H1 (cell line): ENCODE measurements around the gene ZNF74. TPM values are rescaled to one million over a fixed set of nuclear protein-coding genes. Genes with fewer than 3 reads are reported as not detected.

Experiments
- CTCF ChIA-PET: fragments of 300-600 bp; sonication (Branson Sonifier 250); formaldehyde crosslinking; loops from one replicate; lab custom pipeline; 2021; ENCODE audit not compliant: partially characterized antibody; lab: Charles Lee
- POLR2A ChIA-PET: fragments of 300-600 bp; sonication (Branson Sonifier 250); formaldehyde crosslinking; loops from one replicate; lab custom pipeline; 2021; ENCODE audit warnings: inconsistent platforms; ENCODE audit not compliant: partially characterized antibody; lab: Charles Lee
- DNase-seq, 2 experiments: peaks; one replicate each; pipeline versions ENCODE4 v3.0.0 to v3.0.0-alpha.2; 2010 to 2022; ENCODE audit warnings: low spot score in 2 of 2, low read depth in 1 of 2, mixed read lengths in 1 of 2
- FAIRE-seq: peaks from 2 replicates; lab custom pipeline; 2011; peaks lifted over from hg19 to GRCh38; lab: Jason Lieb, UNC
- H2AFZ ChIP-seq: 2 replicates; pipeline ENCODE4 v1.8.1; 2012; ENCODE audit warnings: low read length, inconsistent platforms
- H2AK5ac ChIP-seq: 2 replicates; pipeline ENCODE4 v1.6.1; 2013; ENCODE audit warnings: low read depth, low read length
- H2BK120ac ChIP-seq: replicated peaks from 2 replicates; pipeline ENCODE3; 2013; ENCODE audit warnings: low read depth, low read length, inconsistent platforms
- H2BK12ac ChIP-seq: 2 replicates; pipeline ENCODE4 v1.6.1; 2013; ENCODE audit warnings: low read depth, low read length
- H2BK15ac ChIP-seq: 2 replicates; pipeline ENCODE4 v1.6.1; 2013; ENCODE audit warnings: low read length
- H2BK20ac ChIP-seq: 2 replicates; pipeline ENCODE4 v1.6.1; 2013; ENCODE audit warnings: low read length
- H2BK5ac ChIP-seq: 2 replicates; pipeline ENCODE4 v1.6.1; 2013; ENCODE audit warnings: low read depth, low read length
- H3K14ac ChIP-seq: 2 replicates; pipeline ENCODE4 v1.6.1; 2013; ENCODE audit warnings: inconsistent platforms; ENCODE audit not compliant: insufficient read length
- H3K18ac ChIP-seq: 2 replicates; pipeline ENCODE4 v1.6.1; 2013; ENCODE audit warnings: low read length; ENCODE audit errors: extremely low read depth
- H3K23ac ChIP-seq: 2 replicates; pipeline ENCODE4 v1.6.1; 2013; ENCODE audit warnings: inconsistent platforms; ENCODE audit not compliant: insufficient read length
- H3K23me2 ChIP-seq: 2 replicates; pipeline ENCODE4 v1.6.1; 2013; ENCODE audit warnings: low read depth, low read length
- H3K27ac ChIP-seq: 2 replicates; pipeline ENCODE4 v1.6.1; 2011; ENCODE audit warnings: low read depth, low read length, inconsistent platforms
- H3K27me3 ChIP-seq, 4 experiments: replicated peaks in 1 of 4; 1 replicate in 1 of 4; 2 replicates in 3 of 4; pipeline versions ENCODE4 v1.6.1 to v1.8.1; 2011 to 2013; ENCODE audit warnings: low read length in 3 of 4, mild to moderate bottlenecking in 3 of 4, inconsistent platforms in 2 of 4, mixed read lengths in 2 of 4, moderate library complexity in 1 of 4; ENCODE audit not compliant: control insufficient read depth in 3 of 4, insufficient read depth in 3 of 4; ENCODE audit errors: extremely low read depth in 1 of 4
- H3K36me3 ChIP-seq, 4 experiments: 2 replicates each; pipeline versions ENCODE4 v1.6.1 to v1.8.1; 2011 to 2013; ENCODE audit warnings: mild to moderate bottlenecking in 4 of 4, low read length in 3 of 4, moderate library complexity in 2 of 4, control low read depth in 1 of 4, inconsistent platforms in 1 of 4; ENCODE audit not compliant: insufficient read depth in 4 of 4, control insufficient read depth in 2 of 4
- H3K4ac ChIP-seq: replicated peaks from 2 replicates; pipeline ENCODE3; 2013; ENCODE audit warnings: low read length, low read depth, mixed read lengths, inconsistent platforms; ENCODE audit not compliant: insufficient read length
- H3K4me1 ChIP-seq, 4 experiments: replicated peaks in 1 of 4; 1 replicate in 1 of 4; 2 replicates in 3 of 4; pipeline versions ENCODE4 v1.6.1 to v1.8.1; 2011 to 2013; ENCODE audit warnings: low read length in 3 of 4, inconsistent platforms in 2 of 4, mixed read lengths in 1 of 4; ENCODE audit not compliant: insufficient read depth in 4 of 4, control insufficient read depth in 3 of 4
- H3K4me2 ChIP-seq, 2 experiments: 2 replicates each; pipeline versions ENCODE4 v1.6.1 to v1.8.1; 2011 to 2013; ENCODE audit warnings: low read depth in 2 of 2, low read length in 2 of 2, control low read depth in 1 of 2, inconsistent platforms in 1 of 2, mild to moderate bottlenecking in 1 of 2; ENCODE audit not compliant: insufficient read depth in 1 of 2
- H3K4me3 ChIP-seq, 4 experiments: fragments of 200-600, 300-600 bp in 1 of 4; sonication (generic), shearing (Covaris generic), sonication (Bioruptor Twin) in 1 of 4; 2 replicates each; pipeline versions ENCODE4 v1.5.1 to v1.8.1; 2011 to 2016; ENCODE audit warnings: low read length in 4 of 4, low read depth in 3 of 4, control low read depth in 2 of 4, inconsistent platforms in 2 of 4, mild to moderate bottlenecking in 2 of 4, mixed read lengths in 1 of 4, moderate library complexity in 1 of 4; ENCODE audit not compliant: insufficient read depth in 2 of 4; ENCODE audit errors: extremely low read depth in 1 of 4
- H3K56ac ChIP-seq: replicated peaks from 2 replicates; pipeline ENCODE3; 2013; ENCODE audit warnings: low read depth, mild to moderate bottlenecking, mixed read lengths, low read length, inconsistent platforms; ENCODE audit not compliant: insufficient read length
- H3K79me1 ChIP-seq: 2 replicates; pipeline ENCODE4 v1.6.1; 2013; ENCODE audit warnings: low read depth, low read length, control low read depth
- H3K79me2 ChIP-seq, 2 experiments: 2 replicates each; pipeline versions ENCODE4 v1.6.1 to v1.8.1; 2012 to 2013; ENCODE audit warnings: low read length in 2 of 2, mild to moderate bottlenecking in 2 of 2, inconsistent platforms in 1 of 2; ENCODE audit not compliant: insufficient read depth in 2 of 2, control insufficient read depth in 1 of 2
- H3K9ac ChIP-seq, 4 experiments: replicated peaks in 1 of 4; 1 replicate in 1 of 4; 2 replicates in 3 of 4; pipeline versions ENCODE4 v1.6.1 to v1.8.1; 2011 to 2013; ENCODE audit warnings: low read depth in 3 of 4, low read length in 3 of 4, control low read depth in 2 of 4, mild to moderate bottlenecking in 2 of 4, moderate library complexity in 2 of 4, inconsistent platforms in 1 of 4; ENCODE audit errors: extremely low read depth in 1 of 4
- H3K9me3 ChIP-seq, 2 experiments: 2 replicates each; pipeline versions ENCODE4 v1.6.1 to v1.8.1; 2012 to 2013; ENCODE audit warnings: mild to moderate bottlenecking in 2 of 2, moderate library complexity in 2 of 2, control low read depth in 1 of 2, inconsistent platforms in 1 of 2, low read depth in 1 of 2, low read length in 1 of 2, mixed read lengths in 1 of 2; ENCODE audit not compliant: insufficient read depth in 2 of 2
- H4K20me1 ChIP-seq, 2 experiments: replicated peaks in 1 of 2; 2 replicates each; pipeline versions ENCODE3 to v1.8.1; 2011 to 2013; ENCODE audit warnings: inconsistent platforms in 2 of 2, low read length in 2 of 2, mild to moderate bottlenecking in 1 of 2; ENCODE audit not compliant: insufficient read depth in 2 of 2, control insufficient read depth in 1 of 2
- H4K5ac ChIP-seq: 2 replicates; pipeline ENCODE4 v1.6.1; 2013; ENCODE audit warnings: low read length, low read depth, mixed read lengths, inconsistent platforms; ENCODE audit not compliant: insufficient read length
- H4K8ac ChIP-seq: 2 replicates; pipeline ENCODE4 v1.8.0; 2013; ENCODE audit warnings: mild to moderate bottlenecking, moderate library complexity, low read length, inconsistent platforms; ENCODE audit not compliant: insufficient read depth; ENCODE audit errors: extremely low read depth
- H4K91ac ChIP-seq: replicated peaks from 2 replicates; pipeline ENCODE3; 2013; ENCODE audit warnings: low read length, mixed read lengths, inconsistent platforms; ENCODE audit not compliant: insufficient read length
- MAX ChIP-seq: IDR thresholded peaks from 2 replicates; pipeline ENCODE4 v1.6.1; 2012; ENCODE audit warnings: inconsistent platforms
- WGBS, 2 experiments: shearing (Covaris generic) in 1 of 2; methylation state at CpG; one replicate each; pipeline versions ENCODE4 v1.1.6 to v1.1.7; 2013 to 2015; ENCODE audit warnings: low lambda C conversion rate in 2 of 2, mixed read lengths in 2 of 2, inconsistent platforms in 1 of 2, low coverage in 1 of 2, missing lambda C conversion rate in 1 of 2; ENCODE audit not compliant: insufficient replicate concordance in 2 of 2, insufficient coverage in 1 of 2, insufficient read length in 1 of 2; ENCODE audit errors: extremely low coverage in 1 of 2, missing lambda C conversion rate in 1 of 2; 5-methylcytosine and 5-hydroxymethylcytosine counted together
- polyA plus RNA-seq, 7 experiments: library from polyadenylated mRNA; depleted of rRNA in 3 of 7; stranded (reverse) in 5 of 7; unstranded in 2 of 7; fragments of >200 nt in 5 of 7; fragments of 200-250 nt in 2 of 7; gene quantifications; 1 replicate in 5 of 7; 2 replicates in 1 of 7; 4 replicates in 1 of 7; pipeline versions ENCODE4 v1.2.1 to v1.2.3, GENCODE V29; 2011 to 2013; ENCODE audit warnings: missing spikeins in 2 of 7, mixed read lengths in 2 of 7
- total RNA-seq: library from RNA; stranded (reverse); fragmentation: NEBNext Ultra II Directional; extraction: Animal tissue kit (Norgen Biotek cat#: 25700); gene quantifications from 2 replicates; pipeline ENCODE4 v1.2.1, GENCODE V29; 2021

Gene ZNF74
- total and polyA plus RNA-seq, 2 of the 8 experiments (the other 6 are each of a cell fraction or from before 2014, with no cell fraction given) = 29.7 to 45.7 TPM

GRCh38 chr22:20427945-20428417 lies 34.0 kb downstream of the ZNF74 start:
- Histone ChIP-seq H3K9me3 (no peaks in the 10 kb centered on the region), H3K4me2 (no peak overlapping the region; a peak in 1 of 4 replicates), H2BK20ac (no peak overlapping the region), H3K79me2 (no peaks in the 10 kb centered on the region), H3K79me1 (no peaks in the 10 kb centered on the region; the same call in none of the 2 replicates), H3K9ac (no peak overlapping the region), H2AK5ac (no peak overlapping the region), H4K5ac (no peak overlapping the region), H4K91ac (no peak overlapping the region), H2BK15ac (no peak overlapping the region), H3K27me3 (peaks cover 22 to 47% (median 41%) of the 10 kb centered on the region in 4 experiments), H4K20me1 (peaks cover 11 to 33% of the 10 kb centered on the region in 2 experiments), H3K4me1 (peaks cover 0 to 23% (median 16%) of the 10 kb centered on the region in 4 experiments; a peak in 5 of 7 replicates), H3K36me3 (no peaks in the 10 kb centered on the region), H4K8ac (no peak overlapping the region), H3K4ac (no peak overlapping the region), H3K14ac (no peak overlapping the region), H2AFZ (no peak overlapping the region), H2BK5ac (no peak overlapping the region), H3K23ac (no peak overlapping the region), H3K18ac (no peak overlapping the region), H3K23me2 (peaks cover 11% of the 10 kb centered on the region; the same call in 1 of the 2 replicates), H3K4me3 (no peak overlapping the region), H3K56ac (no peak overlapping the region), H2BK120ac (no peak overlapping the region), H2BK12ac (no peak overlapping the region), H3K27ac (no peak overlapping the region)
- CTCF ChIA-PET = interaction anchor here (2.2 to 2.4 kb wide), 2 partner anchors 9 to 11 kb away, joined by 7 to 15 read pairs; no protein-coding TSS in a partner anchor
- 100% methylated on average over 3 of the region's 4 CpGs; no CpG with 5 or more reads in 1 of the 2 experiments for WGBS, 2 experiments
- POLR2A ChIA-PET = interaction anchor here (0.8 kb wide), 1 partner anchor 20 kb away, joined by 3 read pairs; no protein-coding TSS in a partner anchor
- TF ChIP-seq MAX = no peak
- no peak for FAIRE-seq
- no peak for DNase-seq
